HCT116 (cell line): ENCODE measurements around the gene ITGB1.

Source experiments
- EZH2 ChIP-seq: fragments of 200-600 bp; sonication (generic); IDR thresholded peaks from 2 replicates; pipeline ENCODE4 v1.6.1; 2017; ENCODE audit warnings: antibody characterized with exemption, mixed run types
- POLR2A ChIP-seq: IDR thresholded peaks from 2 replicates; pipeline ENCODE4 v1.7.0; 2011; ENCODE audit warnings: borderline replicate concordance; ENCODE audit not compliant: insufficient read depth, insufficient read length; ENCODE audit errors: extremely low read depth
- YY1 ChIP-seq: IDR thresholded peaks from 2 replicates; pipeline ENCODE4 v1.6.1; 2011; ENCODE audit warnings: low read length, low read depth, moderate library complexity, mild to moderate bottlenecking; ENCODE audit not compliant: insufficient replicate concordance; ENCODE audit errors: extremely low read depth
- ZNF274 ChIP-seq: fragments of 200-500 bp; sonication (Bioruptor generic); IDR thresholded peaks from 2 replicates; pipeline ENCODE4 v1.6.1; 2014; ENCODE audit warnings: mild to moderate bottlenecking, low read depth, low read length, inconsistent platforms
- TF ChIP-seq, protein P1 (sequence below), 3 experiments: fragments of 200-600 bp in 1 of 3; sonication (generic) in 1 of 3; IDR thresholded peaks in 2 of 3; conservative IDR thresholded peaks in 1 of 3; 2 replicates each; pipeline ENCODE4 v1.5.1; 2012 to 2017; ENCODE audit warnings: low read depth in 2 of 3, low read length in 2 of 3, antibody characterized with exemption in 1 of 3, borderline replicate concordance in 1 of 3, control low read depth in 1 of 3, mild to moderate bottlenecking in 1 of 3, mixed read lengths in 1 of 3, mixed run types in 1 of 3, moderate library complexity in 1 of 3; ENCODE audit not compliant: insufficient read depth in 1 of 3

DNA sequence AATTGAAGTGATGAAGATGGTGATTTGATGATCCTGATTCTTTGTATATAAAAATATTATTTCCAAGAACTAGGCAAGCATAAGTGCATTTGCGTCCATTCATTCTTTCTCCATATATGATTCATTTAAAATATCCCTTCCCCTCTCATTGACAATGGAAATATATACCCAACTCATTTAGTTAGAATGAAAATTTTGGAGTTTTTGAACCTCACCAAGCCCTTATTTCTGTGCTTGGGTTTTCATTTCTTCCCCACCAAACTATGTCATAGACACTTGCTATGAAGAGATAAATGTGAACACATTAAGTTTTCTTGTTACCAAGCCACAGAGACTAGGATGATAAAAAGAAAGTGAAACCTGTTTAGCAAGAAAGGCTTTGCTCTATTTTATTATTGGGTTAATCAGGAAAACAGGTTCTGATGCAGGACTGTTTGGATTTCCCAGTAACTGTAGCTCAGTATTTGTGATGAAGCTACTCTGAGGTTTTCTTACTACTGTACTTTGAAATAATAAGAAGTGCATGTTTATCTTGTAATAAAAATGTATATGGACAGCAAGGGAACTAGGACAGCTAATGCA, 68.3 kb downstream of the ITGB1 start:
- TF ChIP-seq, protein P1, sequence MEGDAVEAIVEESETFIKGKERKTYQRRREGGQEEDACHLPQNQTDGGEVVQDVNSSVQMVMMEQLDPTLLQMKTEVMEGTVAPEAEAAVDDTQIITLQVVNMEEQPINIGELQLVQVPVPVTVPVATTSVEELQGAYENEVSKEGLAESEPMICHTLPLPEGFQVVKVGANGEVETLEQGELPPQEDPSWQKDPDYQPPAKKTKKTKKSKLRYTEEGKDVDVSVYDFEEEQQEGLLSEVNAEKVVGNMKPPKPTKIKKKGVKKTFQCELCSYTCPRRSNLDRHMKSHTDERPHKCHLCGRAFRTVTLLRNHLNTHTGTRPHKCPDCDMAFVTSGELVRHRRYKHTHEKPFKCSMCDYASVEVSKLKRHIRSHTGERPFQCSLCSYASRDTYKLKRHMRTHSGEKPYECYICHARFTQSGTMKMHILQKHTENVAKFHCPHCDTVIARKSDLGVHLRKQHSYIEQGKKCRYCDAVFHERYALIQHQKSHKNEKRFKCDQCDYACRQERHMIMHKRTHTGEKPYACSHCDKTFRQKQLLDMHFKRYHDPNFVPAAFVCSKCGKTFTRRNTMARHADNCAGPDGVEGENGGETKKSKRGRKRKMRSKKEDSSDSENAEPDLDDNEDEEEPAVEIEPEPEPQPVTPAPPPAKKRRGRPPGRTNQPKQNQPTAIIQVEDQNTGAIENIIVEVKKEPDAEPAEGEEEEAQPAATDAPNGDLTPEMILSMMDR (IDR thresholded peaks at IDR 0.05 in 2 of 3, conservative IDR thresholded peaks at IDR 0.05 in 1 of 3; ENCODE audit: borderline replicate concordance in 1 of 3, insufficient read depth in 1 of 3, low read depth in 2 of 3, low read length in 2 of 3): no peak
- TF ChIP-seq ZNF274 (no peak), YY1 (no peak), POLR2A (no peak), EZH2 (no peak)
